Measurements from ENCODE around the gene CRY2. TPM values are rescaled to one million over a fixed set of nuclear protein-coding genes. Genes with fewer than 3 reads are reported as not detected.
"Not testable (repeated sequence)": the region's sequence is repeated elsewhere in the genome, so short reads cannot be mapped to it uniquely, and the experiment has no call there.

The CRY2 gene
- total RNA-seq, 1 donor from 2014 or later: 10.8 TPM

GRCh38 chr11:45806937-45807791, 40.1 kb upstream of the CRY2 start:
- no peak overlapping the region for H3K4me3 ChIP-seq (ENCODE audit: low read depth, low read length)
- DNase-seq (ENCODE audit: low read depth): no peak
- H3K36me3 ChIP-seq (ENCODE audit: control insufficient read depth, insufficient read depth, low read length): peaks cover 11% of the 10 kb centered on the region
- no peak for TF ChIP-seq CTCF (IDR thresholded peaks at IDR 0.05; ENCODE audit: insufficient read depth, low read length, severe bottlenecking)
- FAIRE-seq: no peak
- no peaks in the 10 kb centered on the region for H3K27me3 ChIP-seq (ENCODE audit: control insufficient read depth, insufficient read depth, low read length)

GRCh38 chr11:45807792-45808238, 39.5 kb upstream of the CRY2 start:
- DNase-seq (ENCODE audit: low read depth): no peak
- peaks cover 11% of the 10 kb centered on the region for H3K36me3 ChIP-seq (ENCODE audit: control insufficient read depth, insufficient read depth, low read length)
- TF ChIP-seq CTCF (IDR thresholded peaks at IDR 0.05; ENCODE audit: insufficient read depth, low read length, severe bottlenecking): no peak
- no peak for FAIRE-seq
- H3K27me3 ChIP-seq (ENCODE audit: control insufficient read depth, insufficient read depth, low read length): no peaks in the 10 kb centered on the region
- no peak overlapping the region for H3K4me3 ChIP-seq (ENCODE audit: low read depth, low read length)

GRCh38 chr11:45808427-45808826, 38.8 kb upstream of the CRY2 start:
- H3K4me3 ChIP-seq (ENCODE audit: low read depth, low read length); DNase-seq (ENCODE audit: low read depth); H3K27me3 ChIP-seq (ENCODE audit: control insufficient read depth, insufficient read depth, low read length); FAIRE-seq: not testable (repeated sequence)
- H3K36me3 ChIP-seq (ENCODE audit: control insufficient read depth, insufficient read depth, low read length): peaks cover 11% of the 10 kb centered on the region

- no peaks in the 10 kb centered on the region for H3K27me3 ChIP-seq (ENCODE audit: control insufficient read depth, insufficient read depth, low read length)
- no peak for TF ChIP-seq CTCF (IDR thresholded peaks at IDR 0.05; ENCODE audit: insufficient read depth, low read length, severe bottlenecking)
- H3K36me3 ChIP-seq (ENCODE audit: control insufficient read depth, insufficient read depth, low read length): peaks cover 11% of the 10 kb centered on the region
- no peak overlapping the region for H3K4me3 ChIP-seq (ENCODE audit: low read depth, low read length)
- DNase-seq (ENCODE audit: low read depth) (no peak), FAIRE-seq (peak; percentile 13)
Measured at GRCh38 chr11:45809456-45810395, 37.5 kb upstream of the CRY2 start.

GRCh38 chr11:45810431-45811108, 36.7 kb upstream of the CRY2 start:
- no peak overlapping the region for H3K4me3 ChIP-seq (ENCODE audit: low read depth, low read length)
- no peak for FAIRE-seq
- peaks cover 11% of the 10 kb centered on the region for H3K36me3 ChIP-seq (ENCODE audit: control insufficient read depth, insufficient read depth, low read length)
- no peaks in the 10 kb centered on the region for H3K27me3 ChIP-seq (ENCODE audit: control insufficient read depth, insufficient read depth, low read length)
- TF ChIP-seq CTCF (IDR thresholded peaks at IDR 0.05; ENCODE audit: insufficient read depth, low read length, severe bottlenecking): no peak
- no peak for DNase-seq (ENCODE audit: low read depth)

Measured in bronchial epithelial cell (primary cell).